ENCODE measurements around the gene HARBI1. TPM values are rescaled to one million over a fixed set of nuclear protein-coding genes. Genes with fewer than 3 reads are reported as not detected.

The HARBI1 gene
- total and polyA plus RNA-seq, 9 of the 15 experiments (the other 6 are each of a cell fraction or from before 2014, with no cell fraction given) = 3.5 to 8.4 (median 5.5) TPM

GRCh38 chr11:46604796-46605195, 12.2 kb downstream of the HARBI1 start (continued):
- no peak for TF ChIP-seq PBX2 (CRISPR knock-in tag; IDR thresholded peaks at IDR 0.05; ENCODE audit: low read depth)
- no peak for TF ChIP-seq PBX2 (tag; conservative IDR thresholded peaks at IDR 0.05; ENCODE audit: low read depth)
- TF ChIP-seq ZBTB8A (IDR thresholded peaks at IDR 0.05; ENCODE audit: partially characterized antibody) = no peak
- TF ChIP-seq THAP12 (CRISPR knock-in tag; IDR thresholded peaks at IDR 0.05) = no peak
- TF ChIP-seq PHTF2 (CRISPR knock-in tag; IDR thresholded peaks at IDR 0.05) = no peak
- no peak for TF ChIP-seq TEAD4 (IDR thresholded peaks at IDR 0.05; ENCODE audit: low read length)
- no peak for TF ChIP-seq TEAD4 (CRISPR knock-in tag; IDR thresholded peaks at IDR 0.05; ENCODE audit: borderline replicate concordance)
- TF ChIP-seq FOXP1 (CRISPR knock-in tag; IDR thresholded peaks at IDR 0.05) = no peak
- no peak for TF ChIP-seq RNF219 (CRISPR knock-in tag; IDR thresholded peaks at IDR 0.05)
- no peak for TF ChIP-seq PHF8 (IDR thresholded peaks at IDR 0.05; ENCODE audit: borderline replicate concordance, low read length)
- TF ChIP-seq, protein P1, sequence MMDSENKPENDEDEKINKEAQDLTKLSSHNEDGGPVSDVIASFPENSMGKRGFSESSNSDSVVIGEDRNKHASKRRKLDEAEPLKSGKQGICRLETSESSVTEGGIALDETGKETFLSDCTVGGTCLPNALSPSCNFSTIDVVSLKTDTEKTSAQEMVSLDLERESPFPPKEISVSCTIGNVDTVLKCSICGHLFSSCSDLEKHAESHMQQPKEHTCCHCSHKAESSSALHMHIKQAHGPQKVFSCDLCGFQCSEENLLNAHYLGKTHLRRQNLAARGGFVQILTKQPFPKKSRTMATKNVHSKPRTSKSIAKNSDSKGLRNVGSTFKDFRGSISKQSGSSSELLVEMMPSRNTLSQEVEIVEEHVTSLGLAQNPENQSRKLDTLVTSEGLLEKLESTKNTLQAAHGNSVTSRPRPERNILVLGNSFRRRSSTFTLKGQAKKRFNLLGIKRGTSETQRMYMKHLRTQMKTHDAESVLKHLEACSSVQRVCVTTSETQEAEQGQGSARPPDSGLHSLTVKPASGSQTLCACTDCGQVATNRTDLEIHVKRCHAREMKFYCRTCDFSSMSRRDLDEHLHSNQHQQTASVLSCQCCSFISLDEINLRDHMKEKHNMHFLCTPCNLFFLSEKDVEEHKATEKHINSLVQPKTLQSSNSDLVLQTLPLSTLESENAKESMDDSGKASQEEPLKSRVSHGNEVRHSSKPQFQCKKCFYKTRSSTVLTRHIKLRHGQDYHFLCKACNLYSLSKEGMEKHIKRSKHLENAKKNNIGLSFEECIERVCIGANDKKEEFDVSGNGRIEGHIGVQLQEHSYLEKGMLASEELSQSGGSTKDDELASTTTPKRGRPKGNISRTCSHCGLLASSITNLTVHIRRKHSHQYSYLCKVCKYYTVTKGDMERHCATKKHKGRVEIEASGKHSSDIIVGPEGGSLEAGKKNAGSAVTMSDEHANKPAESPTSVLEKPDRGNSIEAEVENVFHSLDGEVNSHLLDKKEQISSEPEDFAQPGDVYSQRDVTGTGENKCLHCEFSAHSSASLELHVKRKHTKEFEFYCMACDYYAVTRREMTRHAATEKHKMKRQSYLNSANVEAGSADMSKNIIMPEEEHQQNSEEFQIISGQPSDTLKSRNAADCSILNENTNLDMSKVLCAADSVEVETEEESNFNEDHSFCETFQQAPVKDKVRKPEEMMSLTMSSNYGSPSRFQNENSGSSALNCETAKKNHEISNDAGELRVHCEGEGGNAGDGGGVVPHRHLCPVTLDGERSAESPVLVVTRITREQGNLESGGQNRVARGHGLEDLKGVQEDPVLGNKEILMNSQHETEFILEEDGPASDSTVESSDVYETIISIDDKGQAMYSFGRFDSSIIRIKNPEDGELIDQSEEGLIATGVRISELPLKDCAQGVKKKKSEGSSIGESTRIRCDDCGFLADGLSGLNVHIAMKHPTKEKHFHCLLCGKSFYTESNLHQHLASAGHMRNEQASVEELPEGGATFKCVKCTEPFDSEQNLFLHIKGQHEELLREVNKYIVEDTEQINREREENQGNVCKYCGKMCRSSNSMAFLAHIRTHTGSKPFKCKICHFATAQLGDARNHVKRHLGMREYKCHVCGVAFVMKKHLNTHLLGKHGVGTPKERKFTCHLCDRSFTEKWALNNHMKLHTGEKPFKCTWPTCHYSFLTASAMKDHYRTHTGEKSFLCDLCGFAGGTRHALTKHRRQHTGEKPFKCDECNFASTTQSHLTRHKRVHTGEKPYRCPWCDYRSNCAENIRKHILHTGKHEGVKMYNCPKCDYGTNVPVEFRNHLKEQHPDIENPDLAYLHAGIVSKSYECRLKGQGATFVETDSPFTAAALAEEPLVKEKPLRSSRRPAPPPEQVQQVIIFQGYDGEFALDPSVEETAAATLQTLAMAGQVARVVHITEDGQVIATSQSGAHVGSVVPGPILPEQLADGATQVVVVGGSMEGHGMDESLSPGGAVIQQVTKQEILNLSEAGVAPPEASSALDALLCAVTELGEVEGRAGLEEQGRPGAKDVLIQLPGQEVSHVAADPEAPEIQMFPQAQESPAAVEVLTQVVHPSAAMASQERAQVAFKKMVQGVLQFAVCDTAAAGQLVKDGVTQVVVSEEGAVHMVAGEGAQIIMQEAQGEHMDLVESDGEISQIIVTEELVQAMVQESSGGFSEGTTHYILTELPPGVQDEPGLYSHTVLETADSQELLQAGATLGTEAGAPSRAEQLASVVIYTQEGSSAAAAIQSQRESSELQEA (IDR thresholded peaks at IDR 0.05; ENCODE audit: low read depth) = no peak

Data from K562 (cell line).